Upper lobe of left lung (tissue), 6 donors: ENCODE data around the gene HK1. TPM values are rescaled to one million over a fixed set of nuclear protein-coding genes. Genes with fewer than 3 reads are reported as not detected.
"Not testable (repeated sequence)": the region's sequence is repeated elsewhere in the genome, so short reads cannot be mapped to it uniquely, and the experiment has no call there.

Experiments
- ATAC-seq, 2 donors: fragments of 200-7000 bp; cut with Tn5 transposase; one replicate each; pipeline ENCODE4 v1.9.1; 2022; ENCODE audit warnings: mild to moderate bottlenecking in 2 of 2, moderate library complexity in 2 of 2; ENCODE audit not compliant: low FRiP score in 2 of 2
- DNase-seq, 2 donors: peaks; one replicate each; pipeline ENCODE4 v3.0.0-alpha.2; 2019 to 2020
- H3K27ac ChIP-seq, 4 donors: fragments of 200-600 bp; sonication (generic); one replicate each; pipeline ENCODE4 v1.5.1; 2016 to 2019
- H3K27me3 ChIP-seq, 4 donors: fragments of 200-600 bp; sonication (generic); one replicate each; pipeline ENCODE4 v1.5.1; 2017 to 2019
- H3K36me3 ChIP-seq, 4 donors: fragments of 200-600 bp; sonication (generic); one replicate each; pipeline ENCODE4 v1.5.1; 2016 to 2019
- H3K4me1 ChIP-seq, 4 donors: fragments of 200-600 bp; sonication (generic); one replicate each; pipeline ENCODE4 v1.5.1; 2018 to 2019
- H3K4me3 ChIP-seq, 4 donors: fragments of 200-600 bp; sonication (generic); one replicate each; pipeline ENCODE4 v1.5.1; 2017 to 2019; ENCODE audit warnings: mild to moderate bottlenecking in 2 of 4, moderate library complexity in 1 of 4
- H3K9me3 ChIP-seq, 4 donors: fragments of 200-600 bp; sonication (generic); one replicate each; pipeline ENCODE4 v1.5.1; 2018 to 2019
- CTCF ChIP-seq, 6 experiments: fragments of 450-650 bp in 4 of 6; fragments of 200-600 bp in 2 of 6; sonication (generic) in 2 of 6; IDR thresholded peaks; one replicate each; pipeline ENCODE4 v1.5.1; 2016 to 2019; ENCODE audit warnings: antibody characterized with exemption in 6 of 6
- EP300 ChIP-seq, 4 donors: sonication (generic); formaldehyde crosslinking; IDR thresholded peaks; one replicate each; pipeline ENCODE4 v1.5.1; 2017; ENCODE audit warnings: antibody characterized with exemption in 4 of 4, control low read depth in 2 of 4
- POLR2A ChIP-seq, 4 donors: fragments of 450-650 bp; IDR thresholded peaks; one replicate each; pipeline ENCODE4 v1.5.1; 2016 to 2017; ENCODE audit warnings: antibody characterized with exemption in 4 of 4, mild to moderate bottlenecking in 2 of 4
- POLR2AphosphoS5 ChIP-seq, 2 donors: sonication (generic); formaldehyde crosslinking; IDR thresholded peaks; one replicate each; pipeline ENCODE4 v1.5.1; 2017; ENCODE audit warnings: antibody characterized with exemption in 2 of 2
- WGBS, 2 donors: methylation state at CpG; one replicate each; pipeline ENCODE4 v1.1.5; 2017 to 2018; 5-methylcytosine and 5-hydroxymethylcytosine counted together
- total RNA-seq, 6 donors: library from RNA; depleted of rRNA in 4 of 6; stranded (reverse); fragments of >200 nt in 4 of 6; gene quantifications; one replicate each; pipeline versions ENCODE4 v1.1.0 to v1.2.1, GENCODE V29; 2016 to 2021
- donor health status: DM: no; HTN: no; CAD: no; lungs with moderate emphysema.
- donor health status: DM: no; HTN: yes; CAD: no; lungs with severe emphysema.

The HK1 gene
- total RNA-seq, 6 donors from 2014 or later, result 60.8 to 98.5 (median 88.9) TPM

- H3K27me3 ChIP-seq, result no peaks in the 10 kb centered on the region
- H3K9me3 ChIP-seq, result no peaks in the 10 kb centered on the region
- ATAC-seq (no peak), DNase-seq (no peak)
- H3K36me3 ChIP-seq, result no peaks in the 10 kb centered on the region
- peaks cover 22 to 36% (median 29%) of the 10 kb centered on the region in 4 donors for H3K4me1 ChIP-seq
- TF ChIP-seq EP300 (IDR thresholded peaks at IDR 0.05) (no peak), CTCF (IDR thresholded peaks at IDR 0.05) (no peak), POLR2A (IDR thresholded peaks at IDR 0.05) (no peak), POLR2AphosphoS5 (IDR thresholded peaks at IDR 0.05) (no peak)
- H3K27ac ChIP-seq, result no peak overlapping the region
- 80 to 89% methylated on average over 1 of the region's 1 CpG for WGBS, 2 donors
- no peak overlapping the region for H3K4me3 ChIP-seq
Observed at GRCh38 chr10:69443354-69443753, 165.1 kb downstream of the HK1 start.

- WGBS, 2 donors, result 54 to 70% methylated on average over 4 of the region's 4 CpGs
- DNase-seq (peak in 1 of 2 donors; percentile 58), ATAC-seq (no peak)
- Histone ChIP-seq H3K36me3 (no peaks in the 10 kb centered on the region), H3K4me1 (peaks cover 17 to 27% (median 22%) of the 10 kb centered on the region in 4 donors), H3K4me3 (no peak overlapping the region), H3K27me3 (no peaks in the 10 kb centered on the region), H3K27ac (no peak overlapping the region), H3K9me3 (no peaks in the 10 kb centered on the region)
- TF ChIP-seq POLR2AphosphoS5 (IDR thresholded peaks at IDR 0.05), result no peak
- no peak for TF ChIP-seq EP300 (IDR thresholded peaks at IDR 0.05)
- TF ChIP-seq CTCF (IDR thresholded peaks at IDR 0.05), result no peak
- TF ChIP-seq POLR2A (IDR thresholded peaks at IDR 0.05), result no peak
Observed at GRCh38 chr10:69445041-69445440, 166.7 kb downstream of the HK1 start.

GRCh38 chr10:69446229-69446628 is 167.9 kb downstream of the HK1 start:
- DNase-seq (no peak), ATAC-seq (no peak)
- Histone ChIP-seq H3K27ac (peak overlapping the region in 1 of 4 donors; percentile 26), H3K36me3 (no peaks in the 10 kb centered on the region), H3K4me3 (no peak overlapping the region), H3K4me1 (peaks cover 26 to 35% (median 29%) of the 10 kb centered on the region in 4 donors), H3K27me3 (no peaks in the 10 kb centered on the region), H3K9me3 (no peaks in the 10 kb centered on the region)
- TF ChIP-seq CTCF (IDR thresholded peaks at IDR 0.05) (no peak), POLR2AphosphoS5 (IDR thresholded peaks at IDR 0.05) (no peak), POLR2A (IDR thresholded peaks at IDR 0.05) (no peak), EP300 (IDR thresholded peaks at IDR 0.05) (no peak)

GRCh38 chr10:69446650-69447151 is 168.4 kb downstream of the HK1 start:
- H3K9me3 ChIP-seq, result no peaks in the 10 kb centered on the region
- TF ChIP-seq POLR2AphosphoS5 (IDR thresholded peaks at IDR 0.05) (no peak), CTCF (IDR thresholded peaks at IDR 0.05) (no peak), EP300 (IDR thresholded peaks at IDR 0.05) (no peak), POLR2A (IDR thresholded peaks at IDR 0.05) (no peak)
- H3K4me3 ChIP-seq, result no peak overlapping the region
- ATAC-seq, result no peak
- H3K36me3 ChIP-seq, result no peaks in the 10 kb centered on the region
- no peaks in the 10 kb centered on the region for H3K27me3 ChIP-seq
- peaks cover 27 to 35% (median 32%) of the 10 kb centered on the region in 4 donors for H3K4me1 ChIP-seq
- H3K27ac ChIP-seq, result peak overlapping the region in 2 of 4 donors; percentile 26 to 35
- DNase-seq, result no peak
- 31 to 38% methylated on average over 3 of the region's 3 CpGs for WGBS, 2 donors

GRCh38 chr10:69449841-69450240 is 171.5 kb downstream of the HK1 start:
- peak; percentile 61 for ATAC-seq
- DNase-seq, result peak in 1 of 2 donors; percentile 74
- Histone ChIP-seq H3K27me3 (no peaks in the 10 kb centered on the region), H3K27ac (peak overlapping the region; percentile 76 to 90 (median 81)), H3K9me3 (no peaks in the 10 kb centered on the region), H3K36me3 (no peaks in the 10 kb centered on the region), H3K4me1 (peaks cover 32 to 55% (median 42%) of the 10 kb centered on the region in 4 donors), H3K4me3 (no peak overlapping the region)
- 0% methylated on average over 1 of the region's 1 CpG; no CpG with 5 or more reads in 1 of the 2 donors for WGBS, 2 donors
- peak; percentile 49 to 75 (median 67) for TF ChIP-seq CTCF (IDR thresholded peaks at IDR 0.05)
- no peak for TF ChIP-seq POLR2AphosphoS5 (IDR thresholded peaks at IDR 0.05)

- H3K9me3 ChIP-seq, H3K36me3 ChIP-seq, DNase-seq, H3K4me3 ChIP-seq, ATAC-seq, H3K27me3 ChIP-seq: not testable (repeated sequence)
- 88 to 91% methylated on average over 16 of the region's 16 CpGs for WGBS, 2 donors
- H3K27ac ChIP-seq, result peak overlapping the region; percentile 76 to 90 (median 81)
- H3K4me1 ChIP-seq, result peaks cover 32 to 56% (median 42%) of the 10 kb centered on the region in 4 donors
Observed at GRCh38 chr10:69450395-69450794, 172.1 kb downstream of the HK1 start.
